Nephron (organoid): ENCODE data around the gene KLHL40.

ENCODE experiments used
- H3K27ac Mint-ChIP-seq, 3 experiments: 2 replicates each; pipeline ENCODE4 v1.8.0; 2020; ENCODE audit warnings: mixed read lengths in 3 of 3, mild to moderate bottlenecking in 2 of 3, moderate library complexity in 1 of 3
- H3K27me3 Mint-ChIP-seq: 2 replicates; pipeline ENCODE4 v1.8.0; 2021; ENCODE audit warnings: low read depth, mild to moderate bottlenecking, moderate library complexity, mixed read lengths
- H3K36me3 Mint-ChIP-seq: 2 replicates; pipeline ENCODE4 v1.8.0; 2020; ENCODE audit warnings: low read depth, mixed read lengths
- H3K4me1 Mint-ChIP-seq: 2 replicates; pipeline ENCODE4 v1.8.0; 2020; ENCODE audit warnings: mixed read lengths
- H3K4me3 Mint-ChIP-seq, 3 experiments: 2 replicates each; pipeline ENCODE4 v1.8.0; 2020; ENCODE audit warnings: mild to moderate bottlenecking in 3 of 3, mixed read lengths in 3 of 3, moderate library complexity in 2 of 3
- H3K9me3 Mint-ChIP-seq: 2 replicates; pipeline ENCODE4 v1.8.0; 2020; ENCODE audit warnings: mixed read lengths
- TF ChIP-seq, protein P1 (sequence below), 3 experiments: fragments of 200-600 bp; sonication (generic); IDR thresholded peaks; one replicate each; pipeline ENCODE4 v1.5.0; 2021; ENCODE audit warnings: antibody characterized with exemption in 3 of 3; ENCODE audit not compliant: unreplicated experiment in 3 of 3

KLHL40 gene

DNA sequence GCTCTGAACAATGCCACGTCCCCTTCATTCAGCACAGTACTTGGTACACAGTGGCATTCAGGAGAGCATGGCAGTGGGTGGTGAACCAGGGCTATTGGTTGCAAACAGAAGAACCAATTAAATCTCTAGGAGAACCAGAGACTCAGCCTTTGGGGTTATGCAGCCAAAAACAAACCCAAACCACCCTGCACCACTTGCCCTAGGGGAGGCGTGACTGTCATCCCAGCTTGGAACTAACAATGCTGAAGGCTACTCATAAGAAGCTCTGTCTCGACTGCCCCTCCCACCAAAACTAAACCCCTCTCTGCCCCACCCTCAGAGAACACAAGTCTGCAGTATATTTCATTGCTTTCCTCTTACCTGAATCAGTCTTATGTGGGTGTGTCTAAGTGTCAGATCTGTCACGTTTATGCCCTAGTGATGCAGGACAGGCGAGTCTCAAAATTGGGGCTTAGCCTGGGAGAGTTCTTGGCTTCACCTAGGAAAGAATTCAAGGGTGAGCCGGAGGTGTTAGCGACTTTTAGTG lies 15.2 kb upstream of the KLHL40 start:
- Mint-ChIP-seq H3K36me3 (no peaks in the 10 kb centered on the region), H3K4me1 (peaks cover 24% of the 10 kb centered on the region), H3K4me3 (no peak overlapping the region), H3K27me3 (peaks cover 4% of the 10 kb centered on the region), H3K27ac (no peak overlapping the region), H3K9me3 (no peaks in the 10 kb centered on the region)
- TF ChIP-seq, protein P1, sequence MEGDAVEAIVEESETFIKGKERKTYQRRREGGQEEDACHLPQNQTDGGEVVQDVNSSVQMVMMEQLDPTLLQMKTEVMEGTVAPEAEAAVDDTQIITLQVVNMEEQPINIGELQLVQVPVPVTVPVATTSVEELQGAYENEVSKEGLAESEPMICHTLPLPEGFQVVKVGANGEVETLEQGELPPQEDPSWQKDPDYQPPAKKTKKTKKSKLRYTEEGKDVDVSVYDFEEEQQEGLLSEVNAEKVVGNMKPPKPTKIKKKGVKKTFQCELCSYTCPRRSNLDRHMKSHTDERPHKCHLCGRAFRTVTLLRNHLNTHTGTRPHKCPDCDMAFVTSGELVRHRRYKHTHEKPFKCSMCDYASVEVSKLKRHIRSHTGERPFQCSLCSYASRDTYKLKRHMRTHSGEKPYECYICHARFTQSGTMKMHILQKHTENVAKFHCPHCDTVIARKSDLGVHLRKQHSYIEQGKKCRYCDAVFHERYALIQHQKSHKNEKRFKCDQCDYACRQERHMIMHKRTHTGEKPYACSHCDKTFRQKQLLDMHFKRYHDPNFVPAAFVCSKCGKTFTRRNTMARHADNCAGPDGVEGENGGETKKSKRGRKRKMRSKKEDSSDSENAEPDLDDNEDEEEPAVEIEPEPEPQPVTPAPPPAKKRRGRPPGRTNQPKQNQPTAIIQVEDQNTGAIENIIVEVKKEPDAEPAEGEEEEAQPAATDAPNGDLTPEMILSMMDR (IDR thresholded peaks at IDR 0.05; ENCODE audit: unreplicated experiment in 3 of 3): no peak

DNA sequence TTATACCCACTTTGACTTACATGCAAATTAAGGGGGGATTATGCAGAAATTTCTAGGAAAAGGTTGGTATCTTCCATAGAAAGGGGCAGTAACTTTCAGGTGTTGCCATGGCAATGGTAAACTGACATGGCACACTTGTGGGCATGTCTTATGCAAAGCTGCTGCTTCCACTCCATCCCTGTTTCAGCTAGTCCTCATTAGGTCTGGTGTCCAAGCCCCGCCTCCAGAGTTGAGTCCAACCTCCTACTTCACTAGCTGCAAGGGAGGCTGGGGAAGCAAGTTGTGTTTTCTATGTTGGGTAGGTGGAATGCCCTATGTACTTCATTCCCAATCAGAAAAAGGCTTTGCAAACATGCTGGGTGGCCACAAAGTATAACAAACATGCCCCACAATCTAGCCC lies 14.7 kb upstream of the KLHL40 start:
- TF ChIP-seq, protein P1 (IDR thresholded peaks at IDR 0.05; ENCODE audit: unreplicated experiment in 3 of 3): no peak
- H3K27ac Mint-ChIP-seq: no peak overlapping the region
- H3K36me3 Mint-ChIP-seq: no peaks in the 10 kb centered on the region

DNA sequence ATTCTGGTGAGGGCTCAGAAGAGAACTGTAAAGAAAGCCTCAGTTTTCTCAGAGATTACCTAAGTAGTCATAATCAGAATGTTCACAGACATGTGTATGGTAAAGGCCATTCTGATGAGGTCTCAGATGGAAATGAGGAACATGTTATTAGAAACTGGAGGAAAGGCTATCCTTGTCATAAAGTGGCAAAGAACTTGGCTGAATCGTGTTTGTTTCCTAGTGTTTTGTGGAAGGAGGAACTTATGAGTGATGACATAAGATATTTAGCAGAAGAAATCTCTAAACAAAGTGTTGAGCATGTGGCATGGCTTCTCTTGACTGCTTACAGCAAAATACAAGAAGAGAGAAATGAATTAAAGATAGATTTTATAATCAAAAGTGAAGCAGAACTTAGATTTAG lies 12.8 kb upstream of the KLHL40 start:
- peaks cover 4% of the 10 kb centered on the region for H3K27me3 Mint-ChIP-seq
- peaks cover 9% of the 10 kb centered on the region for H3K9me3 Mint-ChIP-seq
- H3K36me3 Mint-ChIP-seq: no peaks in the 10 kb centered on the region
- H3K4me3 Mint-ChIP-seq: no peak overlapping the region
- H3K4me1 Mint-ChIP-seq: peaks cover 10% of the 10 kb centered on the region
- H3K27ac Mint-ChIP-seq: no peak overlapping the region
- TF ChIP-seq, protein P1 (IDR thresholded peaks at IDR 0.05; ENCODE audit: unreplicated experiment in 3 of 3): no peak

More for the DNA sequence above, 14.7 kb upstream of the KLHL40 start:
- no peaks in the 10 kb centered on the region for H3K9me3 Mint-ChIP-seq
- H3K4me3 Mint-ChIP-seq: no peak overlapping the region
- H3K27me3 Mint-ChIP-seq: peaks cover 4% of the 10 kb centered on the region
- peaks cover 24% of the 10 kb centered on the region for H3K4me1 Mint-ChIP-seq

DNA sequence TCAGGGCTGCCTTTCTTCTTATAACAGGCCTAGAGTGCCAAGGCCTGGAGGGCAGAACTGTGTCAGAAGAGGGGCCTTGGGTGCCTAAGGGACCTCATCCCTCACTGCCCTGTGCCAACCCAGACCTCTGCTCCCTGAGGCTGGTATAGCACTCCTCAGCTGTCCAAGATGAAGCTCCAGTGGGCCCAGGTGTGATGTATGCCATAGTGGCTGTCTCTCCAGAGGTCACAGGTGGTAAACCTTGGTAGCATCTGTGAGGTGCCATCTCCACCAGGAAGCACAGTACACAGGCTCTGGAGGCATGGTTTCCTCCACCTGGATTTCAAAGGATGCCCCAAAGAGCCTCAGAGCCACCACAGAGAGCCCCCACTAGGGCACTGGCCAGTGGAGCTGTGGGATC lies 12.3 kb upstream of the KLHL40 start:
- H3K27me3 Mint-ChIP-seq: peaks cover 4% of the 10 kb centered on the region
- H3K36me3 Mint-ChIP-seq: no peaks in the 10 kb centered on the region
- TF ChIP-seq, protein P1 (IDR thresholded peaks at IDR 0.05; ENCODE audit: unreplicated experiment in 3 of 3): no peak
- H3K9me3 Mint-ChIP-seq: peaks cover 15% of the 10 kb centered on the region
- peaks cover 5% of the 10 kb centered on the region for H3K4me1 Mint-ChIP-seq
- H3K4me3 Mint-ChIP-seq: no peak overlapping the region
- no peak overlapping the region for H3K27ac Mint-ChIP-seq

DNA sequence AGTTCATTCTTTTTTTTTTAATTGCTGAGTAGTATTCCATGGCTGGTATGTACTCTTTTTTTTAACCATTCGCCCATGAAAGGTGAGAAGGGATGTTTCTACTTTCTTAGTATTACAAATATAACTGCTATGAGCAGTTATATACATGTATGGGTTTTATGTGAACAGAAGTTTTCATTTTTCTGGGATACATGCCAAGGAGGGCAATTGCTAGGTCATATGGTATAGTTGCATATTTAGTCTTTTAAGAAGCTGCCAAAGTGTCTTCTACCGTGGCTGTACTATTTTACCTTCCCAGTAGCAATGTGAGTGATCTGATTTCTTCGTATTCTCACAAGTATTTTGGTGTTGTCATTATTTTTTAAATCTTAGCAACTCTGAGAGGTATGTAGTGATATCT lies 11.2 kb upstream of the KLHL40 start:
- H3K4me1 Mint-ChIP-seq: no peaks in the 10 kb centered on the region
- no peak overlapping the region for H3K4me3 Mint-ChIP-seq
- TF ChIP-seq, protein P1 (IDR thresholded peaks at IDR 0.05; ENCODE audit: unreplicated experiment in 3 of 3): no peak
- no peaks in the 10 kb centered on the region for H3K36me3 Mint-ChIP-seq
- no peak overlapping the region for H3K27ac Mint-ChIP-seq
- H3K9me3 Mint-ChIP-seq: peaks cover 15% of the 10 kb centered on the region
- H3K27me3 Mint-ChIP-seq: no peaks in the 10 kb centered on the region

DNA sequence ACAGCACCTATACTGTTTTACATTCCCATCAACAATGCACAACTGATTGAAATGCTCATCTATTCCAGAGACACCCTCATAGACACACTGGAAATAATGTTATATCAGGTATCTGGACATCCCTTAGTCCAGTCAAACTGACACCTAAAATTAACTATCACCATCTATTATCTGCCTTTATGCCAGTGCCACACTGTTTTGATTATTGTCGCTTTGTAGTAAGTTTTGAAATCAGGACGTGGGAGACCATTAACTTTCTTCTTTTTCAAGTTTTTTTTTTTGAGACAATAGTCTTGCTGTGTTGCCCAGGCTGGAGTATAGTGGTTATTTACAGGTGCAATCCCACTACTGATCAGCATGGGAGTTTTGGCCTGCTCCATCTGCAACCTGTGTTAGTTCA lies 9.4 kb upstream of the KLHL40 start:
- TF ChIP-seq, protein P1 (IDR thresholded peaks at IDR 0.05; ENCODE audit: unreplicated experiment in 3 of 3): no peak
- Mint-ChIP-seq H3K4me1 (no peaks in the 10 kb centered on the region), H3K4me3 (no peak overlapping the region), H3K27ac (no peak overlapping the region), H3K36me3 (no peaks in the 10 kb centered on the region), H3K9me3 (peaks cover 15% of the 10 kb centered on the region), H3K27me3 (peaks cover 6% of the 10 kb centered on the region)
